Activated naive CD8-positive, alpha-beta T cell treated with anti-CD3 and anti-CD28 coated beads, Interleukin-2, amount 50 U/mL, for 24 hours (primary cell): ENCODE results near the gene SDR9C7.
"Not testable (repeated sequence)": the region's sequence is repeated elsewhere in the genome, so short reads cannot be mapped to it uniquely, and the experiment has no call there.

Experiments used
- ATAC-seq: fragments of 150-1000 bp; cut with Tn5 transposase; one replicate; pipeline ENCODE4 v1.10.0; 2021
- DNase-seq: peaks from one replicate; pipeline ENCODE4 v3.0.0; 2021
- H3K27ac Mint-ChIP-seq: one replicate; pipeline ENCODE4 v1.8.0; 2021; ENCODE audit warnings: mild to moderate bottlenecking, mixed read lengths
- H3K27me3 Mint-ChIP-seq: one replicate; pipeline ENCODE4 v1.8.0; 2021; ENCODE audit warnings: mixed read lengths
- H3K36me3 Mint-ChIP-seq: one replicate; pipeline ENCODE4 v1.8.0; 2021; ENCODE audit warnings: low read depth, mixed read lengths
- H3K4me1 Mint-ChIP-seq: one replicate; pipeline ENCODE4 v1.8.0; 2021; ENCODE audit warnings: mixed read lengths
- H3K4me3 Mint-ChIP-seq: one replicate; pipeline ENCODE4 v1.8.0; 2021; ENCODE audit warnings: mild to moderate bottlenecking, moderate library complexity, mixed read lengths
- H3K9me3 Mint-ChIP-seq: one replicate; pipeline ENCODE4 v1.8.0; 2021; ENCODE audit warnings: mixed read lengths

SDR9C7 gene

DNA sequence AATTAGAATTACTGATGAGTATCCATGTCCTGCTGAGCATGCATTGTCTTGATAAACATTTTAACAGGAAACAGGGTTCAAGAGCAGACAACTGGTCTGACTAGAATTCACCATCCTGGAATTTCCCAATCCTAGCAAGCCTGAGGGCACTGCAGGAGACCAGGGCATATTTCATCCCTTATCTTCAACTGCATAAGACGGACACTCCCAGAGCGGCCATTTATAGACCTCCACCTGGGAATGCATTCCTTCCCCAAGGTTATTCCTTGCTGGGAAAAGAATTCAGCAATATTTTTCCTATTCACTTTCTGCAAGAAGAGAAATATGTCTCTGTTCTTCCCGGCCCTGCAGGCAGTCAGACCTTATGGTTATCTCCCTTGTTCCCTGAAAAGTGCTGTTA, 51.8 kb downstream of the SDR9C7 start:
- not testable (repeated sequence) for ATAC-seq, H3K36me3 Mint-ChIP-seq, H3K4me1 Mint-ChIP-seq, H3K4me3 Mint-ChIP-seq, H3K27me3 Mint-ChIP-seq, DNase-seq, H3K27ac Mint-ChIP-seq
- peaks cover 21% of the 10 kb centered on the region for H3K9me3 Mint-ChIP-seq

DNA sequence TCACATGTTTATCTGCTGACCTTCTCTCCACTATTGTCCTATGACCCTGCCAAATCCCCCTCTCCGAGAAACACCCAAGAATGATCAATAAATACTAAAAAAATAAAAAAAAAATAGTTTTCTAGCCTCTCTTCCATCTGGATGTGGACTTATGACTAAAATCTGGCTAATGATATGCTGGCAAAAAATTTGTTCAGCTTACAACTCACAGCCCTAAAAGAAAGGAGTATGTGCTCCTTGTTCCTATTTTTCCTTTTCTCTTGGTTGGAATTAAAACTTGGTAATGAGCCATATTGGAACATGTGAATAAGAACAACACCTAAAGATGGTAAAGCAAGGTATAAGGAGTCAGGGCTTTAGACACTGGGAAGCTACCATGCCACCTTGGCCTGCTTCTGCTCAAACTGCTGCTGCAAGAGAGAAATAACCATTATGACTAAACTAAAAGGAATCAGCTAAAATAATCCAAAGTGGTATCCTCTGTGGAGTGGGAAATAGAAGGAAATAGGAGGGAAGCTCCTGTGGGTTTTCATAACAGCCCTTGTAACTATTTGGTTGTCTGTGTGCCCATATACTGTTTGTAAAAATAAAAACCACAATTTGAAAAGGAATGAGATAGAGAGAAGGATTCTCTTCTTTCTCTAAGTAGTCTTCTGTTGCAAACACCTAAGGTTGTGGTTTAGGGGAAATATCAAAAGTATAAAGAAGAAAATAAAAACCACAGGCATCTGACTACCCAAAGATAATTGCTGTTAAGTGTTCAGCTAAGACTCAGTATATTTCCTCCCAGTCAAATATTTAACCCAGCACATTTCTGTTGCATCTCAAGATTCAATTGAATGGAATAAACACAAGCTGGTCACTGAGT, 53.8 kb downstream of the SDR9C7 start:
- Mint-ChIP-seq H3K4me1 (no peaks in the 10 kb centered on the region), H3K36me3 (peaks cover 3% of the 10 kb centered on the region), H3K4me3 (no peak overlapping the region), H3K9me3 (peaks cover 14% of the 10 kb centered on the region), H3K27ac (no peak overlapping the region), H3K27me3 (peaks cover 9% of the 10 kb centered on the region)
- no peak for DNase-seq
- no peak for ATAC-seq

DNA sequence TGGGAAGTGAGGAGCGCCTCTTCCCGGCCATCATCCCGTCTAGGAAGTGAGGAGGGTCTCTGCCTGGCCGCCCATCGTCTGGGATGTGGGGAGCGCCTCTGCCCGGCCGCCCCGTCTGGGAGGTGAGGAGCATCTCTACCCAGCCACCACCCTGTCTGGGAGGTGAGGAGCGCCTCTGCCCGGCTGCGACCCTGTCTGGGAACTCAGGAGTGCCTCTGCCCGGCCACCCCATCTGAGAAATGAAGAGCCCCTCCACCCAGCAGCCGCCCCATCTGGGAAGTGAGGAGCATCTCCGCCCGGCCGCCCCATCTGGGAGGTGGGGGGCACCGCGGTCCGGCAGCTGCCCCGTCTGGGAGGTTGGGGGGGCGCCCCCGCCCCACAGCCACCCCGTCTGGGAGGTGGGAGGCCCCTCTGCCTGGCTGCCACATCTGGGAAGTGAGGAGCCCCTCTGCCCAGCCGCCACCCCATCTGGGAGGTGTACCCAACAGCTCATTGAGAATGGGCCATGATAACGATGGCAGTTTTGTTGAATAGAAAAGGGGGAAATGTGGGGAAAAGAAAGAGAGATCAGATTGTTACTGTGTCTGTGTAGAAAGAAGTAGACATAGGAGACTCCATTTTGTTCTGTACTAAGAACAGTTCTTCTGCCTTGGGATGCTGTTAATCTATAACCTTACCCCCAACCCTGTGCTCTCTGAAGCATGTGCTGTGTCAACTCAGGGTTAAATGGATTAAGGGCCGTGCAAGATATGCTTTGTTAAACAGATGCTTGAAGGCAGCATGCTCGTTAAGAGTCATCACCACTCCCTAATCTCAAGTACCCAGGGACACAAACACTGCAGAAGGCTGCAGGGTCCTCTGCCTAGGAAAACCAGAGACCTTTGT, 54.7 kb downstream of the SDR9C7 start:
- H3K9me3 Mint-ChIP-seq, result peaks cover 14% of the 10 kb centered on the region
- H3K27ac Mint-ChIP-seq, ATAC-seq, H3K27me3 Mint-ChIP-seq, DNase-seq, H3K4me3 Mint-ChIP-seq, H3K36me3 Mint-ChIP-seq, H3K4me1 Mint-ChIP-seq: not testable (repeated sequence)

DNA sequence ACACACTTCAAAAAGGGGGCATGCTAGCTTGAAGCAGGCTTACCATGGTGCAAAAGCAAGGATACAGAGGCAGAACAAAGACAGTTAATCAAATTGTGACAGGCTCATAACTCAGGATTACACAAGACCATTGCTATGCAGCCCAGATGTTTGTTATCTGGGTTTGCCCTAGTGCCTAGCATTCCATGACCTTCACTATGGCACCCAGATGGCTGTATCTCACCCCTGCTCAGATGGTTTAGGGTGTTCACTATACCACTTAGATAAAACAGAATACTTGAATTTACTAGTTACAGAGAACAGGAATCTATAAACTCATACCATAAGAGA, 56.2 kb downstream of the SDR9C7 start:
- peaks cover 8% of the 10 kb centered on the region for H3K9me3 Mint-ChIP-seq
- H3K36me3 Mint-ChIP-seq, result peaks cover 3% of the 10 kb centered on the region
- H3K27ac Mint-ChIP-seq, result no peak overlapping the region
- H3K27me3 Mint-ChIP-seq, result peaks cover 9% of the 10 kb centered on the region
- no peaks in the 10 kb centered on the region for H3K4me1 Mint-ChIP-seq
- H3K4me3 Mint-ChIP-seq, result no peak overlapping the region
- ATAC-seq (no peak), DNase-seq (no peak)

DNA sequence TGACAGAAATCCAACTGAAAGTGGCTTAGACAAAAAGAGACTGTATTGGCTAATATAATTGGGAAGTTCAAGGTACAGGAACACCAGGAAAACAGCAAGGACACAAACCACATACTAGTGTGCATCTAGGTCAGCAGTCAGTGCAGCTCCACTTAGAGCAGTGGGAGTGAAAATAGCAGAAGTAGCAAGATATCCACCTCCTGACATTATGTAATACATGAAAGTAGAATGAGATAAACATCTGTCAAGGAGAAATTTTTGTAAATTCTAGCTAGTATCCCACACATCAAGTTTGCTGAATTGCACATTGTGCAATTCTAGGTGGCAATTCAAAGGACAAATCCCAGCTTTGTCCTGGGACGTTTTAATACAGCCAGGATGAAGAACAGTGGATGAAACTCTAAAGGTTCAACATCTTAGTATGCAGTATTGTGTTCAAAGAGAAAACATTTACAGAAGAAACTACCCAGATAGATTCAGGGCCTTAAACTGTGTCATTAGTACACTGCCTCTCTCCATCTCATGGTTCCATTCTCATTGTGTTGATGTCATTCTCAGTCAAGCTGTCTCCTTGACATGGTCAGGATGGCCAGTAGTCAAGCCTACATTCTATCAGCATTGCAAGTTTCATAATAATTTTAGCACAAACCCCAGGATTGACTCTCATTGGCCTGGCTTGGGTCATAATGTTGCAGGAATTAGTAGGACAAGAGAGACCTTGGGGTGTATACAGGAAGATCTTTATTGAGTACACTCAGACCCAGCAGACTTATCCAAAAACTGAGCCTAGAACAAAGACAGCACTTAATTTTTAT, 56.8 kb downstream of the SDR9C7 start:
- no peak overlapping the region for H3K27ac Mint-ChIP-seq
- H3K27me3 Mint-ChIP-seq, result peaks cover 9% of the 10 kb centered on the region
- no peaks in the 10 kb centered on the region for H3K4me1 Mint-ChIP-seq
- peaks cover 3% of the 10 kb centered on the region for H3K36me3 Mint-ChIP-seq
- peaks cover 8% of the 10 kb centered on the region for H3K9me3 Mint-ChIP-seq
- H3K4me3 Mint-ChIP-seq, result no peak overlapping the region
- DNase-seq, result no peak
- ATAC-seq, result no peak

DNA sequence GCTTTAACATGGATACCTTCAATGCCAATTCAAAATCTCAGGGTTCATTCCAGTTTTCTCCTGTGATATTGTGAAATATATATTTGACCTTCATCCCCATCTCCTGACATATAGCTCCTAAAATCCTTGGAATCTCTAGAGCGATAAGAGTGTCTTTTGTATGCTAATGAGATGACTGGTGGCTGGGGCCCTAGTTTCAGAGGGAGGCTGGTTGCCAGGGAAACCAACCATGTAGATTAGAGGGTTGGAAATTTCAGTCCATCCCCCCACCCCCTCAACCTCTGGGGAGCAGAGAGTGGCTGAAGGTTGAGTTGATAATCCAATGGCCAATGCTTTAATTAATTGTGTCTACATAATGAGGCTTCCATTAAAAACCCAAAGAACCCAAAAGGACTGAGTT, 59.4 kb downstream of the SDR9C7 start:
- Mint-ChIP-seq H3K4me3 (no peak overlapping the region), H3K27me3 (peaks cover 12% of the 10 kb centered on the region), H3K36me3 (no peaks in the 10 kb centered on the region), H3K9me3 (no peaks in the 10 kb centered on the region), H3K4me1 (no peaks in the 10 kb centered on the region), H3K27ac (no peak overlapping the region)
- no peak for ATAC-seq
- DNase-seq, result no peak

DNA sequence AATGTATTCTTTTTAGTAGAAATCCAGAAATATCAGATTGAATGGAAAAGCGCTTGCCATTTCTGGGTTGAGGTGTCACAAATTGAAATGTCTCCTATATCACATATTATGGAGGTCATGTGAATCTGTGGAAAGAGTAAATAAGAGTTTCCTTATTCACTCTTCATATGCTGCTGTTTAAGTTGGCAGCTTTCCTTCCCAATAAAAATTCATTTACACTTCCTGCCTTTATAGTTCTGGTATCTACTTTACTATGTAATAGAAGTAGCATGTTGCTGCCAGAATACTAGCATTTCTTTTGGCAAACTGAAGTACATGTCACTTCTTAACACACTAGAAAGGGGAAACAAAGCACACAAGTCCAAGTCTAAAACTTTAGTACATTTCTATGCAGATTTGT, 60.8 kb downstream of the SDR9C7 start:
- Mint-ChIP-seq H3K4me1 (no peaks in the 10 kb centered on the region), H3K4me3 (no peak overlapping the region), H3K36me3 (no peaks in the 10 kb centered on the region), H3K27ac (no peak overlapping the region), H3K27me3 (peaks cover 17% of the 10 kb centered on the region), H3K9me3 (peaks cover 5% of the 10 kb centered on the region)
- no peak for ATAC-seq
- DNase-seq, result no peak
